ENCODE data around the gene AHI1.
A peak's percentile ranks its signal among the peaks of the same experiment; 100 is the strongest.

Gene AHI1

DNA sequence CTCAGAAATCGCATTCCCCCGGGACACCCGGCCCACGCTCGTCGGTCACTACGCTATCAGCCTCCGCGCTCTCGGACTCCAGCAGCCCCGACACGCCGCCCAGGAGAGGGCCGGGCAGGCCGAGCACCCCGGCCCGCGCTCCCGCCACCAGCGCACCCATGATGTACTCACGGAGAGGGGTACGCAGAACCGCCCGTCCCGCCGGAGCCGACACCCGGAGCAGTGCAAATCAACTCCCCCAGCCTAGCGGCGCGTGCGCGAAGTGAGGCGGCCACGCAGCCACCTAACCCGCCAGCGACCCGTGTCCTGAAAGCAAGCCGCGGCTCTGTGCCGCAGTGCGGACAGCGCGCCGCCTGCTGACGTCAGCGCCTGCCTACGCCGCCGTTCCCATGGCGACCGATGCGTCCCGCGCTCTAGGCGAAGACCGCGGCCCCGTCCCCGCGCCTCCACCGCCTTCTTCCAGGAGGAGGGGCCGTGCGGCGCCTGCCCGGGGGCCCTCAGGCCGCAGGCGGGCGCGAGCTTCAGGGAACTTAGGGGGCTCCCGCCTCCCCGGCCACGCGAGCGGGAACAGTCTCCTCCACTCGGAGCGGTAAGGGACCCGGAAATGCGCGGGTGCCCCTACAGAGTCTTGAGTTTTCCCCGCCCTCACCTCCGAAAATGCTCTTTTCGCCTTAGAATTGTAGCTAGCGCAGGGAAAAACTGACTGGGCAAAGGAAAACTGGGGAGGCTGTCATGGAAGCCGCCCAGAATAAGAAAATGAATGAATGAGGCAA is at the start of gene AHI1 (continued):
- TF ChIP-seq, protein P1, sequence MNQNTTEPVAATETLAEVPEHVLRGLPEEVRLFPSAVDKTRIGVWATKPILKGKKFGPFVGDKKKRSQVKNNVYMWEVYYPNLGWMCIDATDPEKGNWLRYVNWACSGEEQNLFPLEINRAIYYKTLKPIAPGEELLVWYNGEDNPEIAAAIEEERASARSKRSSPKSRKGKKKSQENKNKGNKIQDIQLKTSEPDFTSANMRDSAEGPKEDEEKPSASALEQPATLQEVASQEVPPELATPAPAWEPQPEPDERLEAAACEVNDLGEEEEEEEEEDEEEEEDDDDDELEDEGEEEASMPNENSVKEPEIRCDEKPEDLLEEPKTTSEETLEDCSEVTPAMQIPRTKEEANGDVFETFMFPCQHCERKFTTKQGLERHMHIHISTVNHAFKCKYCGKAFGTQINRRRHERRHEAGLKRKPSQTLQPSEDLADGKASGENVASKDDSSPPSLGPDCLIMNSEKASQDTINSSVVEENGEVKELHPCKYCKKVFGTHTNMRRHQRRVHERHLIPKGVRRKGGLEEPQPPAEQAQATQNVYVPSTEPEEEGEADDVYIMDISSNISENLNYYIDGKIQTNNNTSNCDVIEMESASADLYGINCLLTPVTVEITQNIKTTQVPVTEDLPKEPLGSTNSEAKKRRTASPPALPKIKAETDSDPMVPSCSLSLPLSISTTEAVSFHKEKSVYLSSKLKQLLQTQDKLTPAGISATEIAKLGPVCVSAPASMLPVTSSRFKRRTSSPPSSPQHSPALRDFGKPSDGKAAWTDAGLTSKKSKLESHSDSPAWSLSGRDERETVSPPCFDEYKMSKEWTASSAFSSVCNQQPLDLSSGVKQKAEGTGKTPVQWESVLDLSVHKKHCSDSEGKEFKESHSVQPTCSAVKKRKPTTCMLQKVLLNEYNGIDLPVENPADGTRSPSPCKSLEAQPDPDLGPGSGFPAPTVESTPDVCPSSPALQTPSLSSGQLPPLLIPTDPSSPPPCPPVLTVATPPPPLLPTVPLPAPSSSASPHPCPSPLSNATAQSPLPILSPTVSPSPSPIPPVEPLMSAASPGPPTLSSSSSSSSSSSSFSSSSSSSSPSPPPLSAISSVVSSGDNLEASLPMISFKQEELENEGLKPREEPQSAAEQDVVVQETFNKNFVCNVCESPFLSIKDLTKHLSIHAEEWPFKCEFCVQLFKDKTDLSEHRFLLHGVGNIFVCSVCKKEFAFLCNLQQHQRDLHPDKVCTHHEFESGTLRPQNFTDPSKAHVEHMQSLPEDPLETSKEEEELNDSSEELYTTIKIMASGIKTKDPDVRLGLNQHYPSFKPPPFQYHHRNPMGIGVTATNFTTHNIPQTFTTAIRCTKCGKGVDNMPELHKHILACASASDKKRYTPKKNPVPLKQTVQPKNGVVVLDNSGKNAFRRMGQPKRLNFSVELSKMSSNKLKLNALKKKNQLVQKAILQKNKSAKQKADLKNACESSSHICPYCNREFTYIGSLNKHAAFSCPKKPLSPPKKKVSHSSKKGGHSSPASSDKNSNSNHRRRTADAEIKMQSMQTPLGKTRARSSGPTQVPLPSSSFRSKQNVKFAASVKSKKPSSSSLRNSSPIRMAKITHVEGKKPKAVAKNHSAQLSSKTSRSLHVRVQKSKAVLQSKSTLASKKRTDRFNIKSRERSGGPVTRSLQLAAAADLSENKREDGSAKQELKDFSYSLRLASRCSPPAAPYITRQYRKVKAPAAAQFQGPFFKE (tag by site-specific recombination; IDR thresholded peaks at IDR 0.05; ENCODE audit: borderline replicate concordance), result no peak
- TF ChIP-seq, protein P2, sequence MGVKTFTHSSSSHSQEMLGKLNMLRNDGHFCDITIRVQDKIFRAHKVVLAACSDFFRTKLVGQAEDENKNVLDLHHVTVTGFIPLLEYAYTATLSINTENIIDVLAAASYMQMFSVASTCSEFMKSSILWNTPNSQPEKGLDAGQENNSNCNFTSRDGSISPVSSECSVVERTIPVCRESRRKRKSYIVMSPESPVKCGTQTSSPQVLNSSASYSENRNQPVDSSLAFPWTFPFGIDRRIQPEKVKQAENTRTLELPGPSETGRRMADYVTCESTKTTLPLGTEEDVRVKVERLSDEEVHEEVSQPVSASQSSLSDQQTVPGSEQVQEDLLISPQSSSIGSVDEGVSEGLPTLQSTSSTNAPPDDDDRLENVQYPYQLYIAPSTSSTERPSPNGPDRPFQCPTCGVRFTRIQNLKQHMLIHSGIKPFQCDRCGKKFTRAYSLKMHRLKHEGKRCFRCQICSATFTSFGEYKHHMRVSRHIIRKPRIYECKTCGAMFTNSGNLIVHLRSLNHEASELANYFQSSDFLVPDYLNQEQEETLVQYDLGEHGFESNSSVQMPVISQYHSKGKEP (tag by site-specific recombination; IDR thresholded peaks at IDR 0.05), result no peak
- TF ChIP-seq, protein P3, sequence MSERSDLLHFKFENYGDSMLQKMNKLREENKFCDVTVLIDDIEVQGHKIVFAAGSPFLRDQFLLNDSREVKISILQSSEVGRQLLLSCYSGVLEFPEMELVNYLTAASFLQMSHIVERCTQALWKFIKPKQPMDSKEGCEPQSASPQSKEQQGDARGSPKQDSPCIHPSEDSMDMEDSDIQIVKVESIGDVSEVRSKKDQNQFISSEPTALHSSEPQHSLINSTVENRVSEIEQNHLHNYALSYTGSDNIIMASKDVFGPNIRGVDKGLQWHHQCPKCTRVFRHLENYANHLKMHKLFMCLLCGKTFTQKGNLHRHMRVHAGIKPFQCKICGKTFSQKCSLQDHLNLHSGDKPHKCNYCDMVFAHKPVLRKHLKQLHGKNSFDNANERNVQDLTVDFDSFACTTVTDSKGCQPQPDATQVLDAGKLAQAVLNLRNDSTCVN (tag by site-specific recombination; optimal IDR thresholded peaks at IDR 0.05), result peak; percentile 100
- TF ChIP-seq ZNF624 (tag by site-specific recombination; IDR thresholded peaks at IDR 0.05) (no peak), ZNF416 (tag by site-specific recombination; IDR thresholded peaks at IDR 0.05) (no peak), ZNF521 (tag by site-specific recombination; IDR thresholded peaks at IDR 0.05) (no peak), ZNF133 (tag by site-specific recombination; IDR thresholded peaks at IDR 0.05) (no peak), ZIC2 (tag by site-specific recombination; IDR thresholded peaks at IDR 0.05) (peak; percentile 63), ZNF544 (tag by site-specific recombination; IDR thresholded peaks at IDR 0.05) (no peak), ZNF791 (tag by site-specific recombination; IDR thresholded peaks at IDR 0.05) (no peak), ZNF175 (tag by site-specific recombination; IDR thresholded peaks at IDR 0.05) (no peak), ZNF677 (tag by site-specific recombination; IDR thresholded peaks at IDR 0.05) (no peak), ZNF10 (tag by site-specific recombination; IDR thresholded peaks at IDR 0.05) (no peak), ZNF571 (tag by site-specific recombination; IDR thresholded peaks at IDR 0.05) (no peak), ZFP69B (tag by site-specific recombination; IDR thresholded peaks at IDR 0.05) (no peak), ZNF350 (tag by site-specific recombination; IDR thresholded peaks at IDR 0.05) (no peak), SALL2 (tag by site-specific recombination; IDR thresholded peaks at IDR 0.05; ENCODE audit: borderline replicate concordance) (no peak), ZNF514 (tag by site-specific recombination; IDR thresholded peaks at IDR 0.05) (no peak), ZXDB (tag by site-specific recombination; IDR thresholded peaks at IDR 0.05) (peak; percentile 64)
- TF ChIP-seq, protein P4, sequence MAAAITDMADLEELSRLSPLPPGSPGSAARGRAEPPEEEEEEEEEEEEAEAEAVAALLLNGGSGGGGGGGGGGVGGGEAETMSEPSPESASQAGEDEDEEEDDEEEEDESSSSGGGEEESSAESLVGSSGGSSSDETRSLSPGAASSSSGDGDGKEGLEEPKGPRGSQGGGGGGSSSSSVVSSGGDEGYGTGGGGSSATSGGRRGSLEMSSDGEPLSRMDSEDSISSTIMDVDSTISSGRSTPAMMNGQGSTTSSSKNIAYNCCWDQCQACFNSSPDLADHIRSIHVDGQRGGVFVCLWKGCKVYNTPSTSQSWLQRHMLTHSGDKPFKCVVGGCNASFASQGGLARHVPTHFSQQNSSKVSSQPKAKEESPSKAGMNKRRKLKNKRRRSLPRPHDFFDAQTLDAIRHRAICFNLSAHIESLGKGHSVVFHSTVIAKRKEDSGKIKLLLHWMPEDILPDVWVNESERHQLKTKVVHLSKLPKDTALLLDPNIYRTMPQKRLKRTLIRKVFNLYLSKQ (tag by site-specific recombination; IDR thresholded peaks at IDR 0.05; ENCODE audit: borderline replicate concordance), result no peak
- TF ChIP-seq, protein P5, sequence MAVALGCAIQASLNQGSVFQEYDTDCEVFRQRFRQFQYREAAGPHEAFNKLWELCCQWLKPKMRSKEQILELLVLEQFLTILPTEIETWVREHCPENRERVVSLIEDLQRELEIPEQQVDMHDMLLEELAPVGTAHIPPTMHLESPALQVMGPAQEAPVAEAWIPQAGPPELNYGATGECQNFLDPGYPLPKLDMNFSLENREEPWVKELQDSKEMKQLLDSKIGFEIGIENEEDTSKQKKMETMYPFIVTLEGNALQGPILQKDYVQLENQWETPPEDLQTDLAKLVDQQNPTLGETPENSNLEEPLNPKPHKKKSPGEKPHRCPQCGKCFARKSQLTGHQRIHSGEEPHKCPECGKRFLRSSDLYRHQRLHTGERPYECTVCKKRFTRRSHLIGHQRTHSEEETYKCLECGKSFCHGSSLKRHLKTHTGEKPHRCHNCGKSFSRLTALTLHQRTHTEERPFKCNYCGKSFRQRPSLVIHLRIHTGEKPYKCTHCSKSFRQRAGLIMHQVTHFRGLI (tag by site-specific recombination; IDR thresholded peaks at IDR 0.05), result peak; percentile 19; the same call in 1 of the 2 replicates
- TF ChIP-seq, protein P6, sequence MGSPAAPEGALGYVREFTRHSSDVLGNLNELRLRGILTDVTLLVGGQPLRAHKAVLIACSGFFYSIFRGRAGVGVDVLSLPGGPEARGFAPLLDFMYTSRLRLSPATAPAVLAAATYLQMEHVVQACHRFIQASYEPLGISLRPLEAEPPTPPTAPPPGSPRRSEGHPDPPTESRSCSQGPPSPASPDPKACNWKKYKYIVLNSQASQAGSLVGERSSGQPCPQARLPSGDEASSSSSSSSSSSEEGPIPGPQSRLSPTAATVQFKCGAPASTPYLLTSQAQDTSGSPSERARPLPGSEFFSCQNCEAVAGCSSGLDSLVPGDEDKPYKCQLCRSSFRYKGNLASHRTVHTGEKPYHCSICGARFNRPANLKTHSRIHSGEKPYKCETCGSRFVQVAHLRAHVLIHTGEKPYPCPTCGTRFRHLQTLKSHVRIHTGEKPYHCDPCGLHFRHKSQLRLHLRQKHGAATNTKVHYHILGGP (tag by site-specific recombination; IDR thresholded peaks at IDR 0.05), result no peak

All from HEK293 (cell line).